Progenitor cell of endocrine pancreas (in vitro differentiated cells): ENCODE data around the gene PTPRT. TPM values are rescaled to one million over a fixed set of nuclear protein-coding genes. Genes with fewer than 3 reads are reported as not detected.
A peak's percentile ranks its signal among the peaks of the same experiment; 100 is the strongest.

Experiments
- DNase-seq: peaks from one replicate; pipeline ENCODE4 v3.0.0; 2021; ENCODE audit warnings: low spot score; ENCODE audit not compliant: unreplicated experiment
- H3K27ac Mint-ChIP-seq: 2 replicates; pipeline ENCODE4 v1.8.0; 2021; ENCODE audit warnings: mild to moderate bottlenecking, moderate library complexity, mixed read lengths
- H3K27me3 Mint-ChIP-seq: 2 replicates; pipeline ENCODE4 v1.8.0; 2021; ENCODE audit warnings: mixed read lengths
- H3K36me3 Mint-ChIP-seq: 2 replicates; pipeline ENCODE4 v1.8.0; 2022; ENCODE audit warnings: mixed read lengths; ENCODE audit not compliant: insufficient read depth
- H3K4me1 Mint-ChIP-seq: 2 replicates; pipeline ENCODE4 v1.8.0; 2021; ENCODE audit warnings: low read depth, mixed read lengths
- H3K4me3 Mint-ChIP-seq: 2 replicates; pipeline ENCODE4 v1.8.0; 2021; ENCODE audit warnings: low read depth, mild to moderate bottlenecking, moderate library complexity, mixed read lengths
- H3K9me3 Mint-ChIP-seq: 2 replicates; pipeline ENCODE4 v1.8.0; 2021; ENCODE audit warnings: low read depth, mixed read lengths
- total RNA-seq: library from RNA; stranded (reverse); gene quantifications from 2 replicates; pipeline ENCODE4 v1.2.1, GENCODE V29; 2021
- TF ChIP-seq, protein P1 (sequence below): fragments of 200-600 bp; sonication (generic); IDR thresholded peaks from one replicate; pipeline ENCODE4 v1.5.0; 2021; ENCODE audit warnings: antibody characterized with exemption, mild to moderate bottlenecking; ENCODE audit not compliant: unreplicated experiment

The PTPRT gene
- total RNA-seq, 1 donor from 2014 or later, result 65.9 TPM

DNA sequence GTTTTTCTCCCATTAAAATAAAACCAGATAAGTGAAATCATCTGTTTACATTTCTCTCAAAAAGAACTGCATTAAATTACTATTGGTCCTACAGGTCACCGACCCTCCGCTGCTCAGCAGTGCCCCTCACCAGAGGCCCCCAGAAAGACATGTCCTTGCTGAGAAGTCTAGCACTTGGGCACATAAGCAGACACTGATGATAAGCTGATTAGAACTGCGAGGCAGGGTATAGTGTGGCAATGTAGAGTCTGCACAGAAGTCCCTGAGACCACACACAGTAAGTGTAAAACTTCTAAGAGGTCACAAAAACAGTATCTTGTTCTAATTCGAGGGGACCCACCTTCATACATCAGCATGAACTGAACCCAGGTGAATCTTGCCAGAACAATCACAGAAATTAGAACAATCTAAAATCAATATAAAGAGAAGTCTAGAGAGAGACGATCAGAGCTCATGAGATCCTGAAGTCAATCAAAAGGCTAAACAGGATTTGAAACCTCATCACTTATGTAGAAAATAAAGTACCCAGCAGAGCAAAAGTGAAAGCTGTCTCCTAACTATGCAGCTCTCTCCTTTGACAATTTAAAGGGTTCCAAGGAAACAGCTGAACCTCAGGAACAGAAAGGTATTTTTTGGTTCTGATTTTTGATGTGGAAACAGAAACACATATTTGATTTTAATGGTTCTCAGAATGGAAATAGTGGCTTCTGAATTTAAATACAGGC, 182.9 kb downstream of the PTPRT start:
- DNase-seq, result no peak
- TF ChIP-seq, protein P1, sequence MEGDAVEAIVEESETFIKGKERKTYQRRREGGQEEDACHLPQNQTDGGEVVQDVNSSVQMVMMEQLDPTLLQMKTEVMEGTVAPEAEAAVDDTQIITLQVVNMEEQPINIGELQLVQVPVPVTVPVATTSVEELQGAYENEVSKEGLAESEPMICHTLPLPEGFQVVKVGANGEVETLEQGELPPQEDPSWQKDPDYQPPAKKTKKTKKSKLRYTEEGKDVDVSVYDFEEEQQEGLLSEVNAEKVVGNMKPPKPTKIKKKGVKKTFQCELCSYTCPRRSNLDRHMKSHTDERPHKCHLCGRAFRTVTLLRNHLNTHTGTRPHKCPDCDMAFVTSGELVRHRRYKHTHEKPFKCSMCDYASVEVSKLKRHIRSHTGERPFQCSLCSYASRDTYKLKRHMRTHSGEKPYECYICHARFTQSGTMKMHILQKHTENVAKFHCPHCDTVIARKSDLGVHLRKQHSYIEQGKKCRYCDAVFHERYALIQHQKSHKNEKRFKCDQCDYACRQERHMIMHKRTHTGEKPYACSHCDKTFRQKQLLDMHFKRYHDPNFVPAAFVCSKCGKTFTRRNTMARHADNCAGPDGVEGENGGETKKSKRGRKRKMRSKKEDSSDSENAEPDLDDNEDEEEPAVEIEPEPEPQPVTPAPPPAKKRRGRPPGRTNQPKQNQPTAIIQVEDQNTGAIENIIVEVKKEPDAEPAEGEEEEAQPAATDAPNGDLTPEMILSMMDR, result no peak
- Mint-ChIP-seq H3K9me3 (no peaks in the 10 kb centered on the region), H3K27ac (no peak overlapping the region), H3K36me3 (peaks cover 3% of the 10 kb centered on the region), H3K4me1 (peaks cover 17% of the 10 kb centered on the region), H3K4me3 (no peak overlapping the region), H3K27me3 (no peaks in the 10 kb centered on the region)

- Mint-ChIP-seq H3K36me3 (no peaks in the 10 kb centered on the region), H3K4me3 (no peak overlapping the region), H3K27ac (no peak overlapping the region), H3K27me3 (no peaks in the 10 kb centered on the region), H3K9me3 (no peaks in the 10 kb centered on the region), H3K4me1 (peaks cover 17% of the 10 kb centered on the region)
- no peak for DNase-seq
- TF ChIP-seq, protein P1, result no peak
Observed at GRCh38 chr20:43003318-43003944, 186.3 kb downstream of the PTPRT start.

GRCh38 chr20:42996141-42996540, 193.6 kb downstream of the PTPRT start:
- H3K27me3 Mint-ChIP-seq, result no peaks in the 10 kb centered on the region
- peaks cover 3% of the 10 kb centered on the region for H3K9me3 Mint-ChIP-seq
- TF ChIP-seq, protein P1, result no peak
- H3K27ac Mint-ChIP-seq, result no peak overlapping the region
- H3K4me1 Mint-ChIP-seq, result no peaks in the 10 kb centered on the region
- H3K4me3 Mint-ChIP-seq, result no peak overlapping the region
- H3K36me3 Mint-ChIP-seq, result no peaks in the 10 kb centered on the region
- DNase-seq, result no peak

GRCh38 chr20:42988319-42988718, 201.4 kb downstream of the PTPRT start:
- Mint-ChIP-seq H3K36me3 (peaks cover 1% of the 10 kb centered on the region), H3K4me3 (no peak overlapping the region), H3K27ac (no peak overlapping the region), H3K9me3 (no peaks in the 10 kb centered on the region), H3K4me1 (peaks cover 24% of the 10 kb centered on the region), H3K27me3 (no peaks in the 10 kb centered on the region)
- TF ChIP-seq, protein P1, result no peak
- DNase-seq, result no peak

GRCh38 chr20:42987376-42988114, 202.2 kb downstream of the PTPRT start:
- TF ChIP-seq, protein P1, result no peak
- no peaks in the 10 kb centered on the region for H3K9me3 Mint-ChIP-seq

More at GRCh38 chr20:42987376-42988114, 202.2 kb downstream of the PTPRT start:
- H3K4me1 Mint-ChIP-seq, result peaks cover 29% of the 10 kb centered on the region
- no peak for DNase-seq
- H3K27ac Mint-ChIP-seq, result peak overlapping the region; percentile 27
- H3K4me3 Mint-ChIP-seq, result no peak overlapping the region
- peaks cover 5% of the 10 kb centered on the region for H3K36me3 Mint-ChIP-seq
- H3K27me3 Mint-ChIP-seq, result no peaks in the 10 kb centered on the region
